Fibroblast of villous mesenchyme (primary cell): ENCODE measurements around the gene DST. TPM values are rescaled to one million over a fixed set of nuclear protein-coding genes. Genes with fewer than 3 reads are reported as not detected.

Experiments used
- DNase-seq: peaks from one replicate; pipeline ENCODE4 v3.0.0-alpha.2; 2010; ENCODE audit warnings: low read depth
- H3K4me3 ChIP-seq: 2 replicates; pipeline ENCODE4 v1.5.1; 2011; ENCODE audit warnings: low read depth, mild to moderate bottlenecking, low read length
- total RNA-seq: library from RNA; depleted of rRNA; stranded (reverse); fragments of >200 nt; gene quantifications from 2 replicates; pipeline ENCODE4 v1.2.3, GENCODE V29; 2012
- TF ChIP-seq, protein P1 (sequence below): IDR thresholded peaks from 2 replicates; pipeline ENCODE4 v1.5.1; 2012; ENCODE audit warnings: low read depth, mild to moderate bottlenecking, low read length; ENCODE audit not compliant: insufficient read depth

DST gene
- total RNA-seq, 1 donor: 509 TPM

DNA sequence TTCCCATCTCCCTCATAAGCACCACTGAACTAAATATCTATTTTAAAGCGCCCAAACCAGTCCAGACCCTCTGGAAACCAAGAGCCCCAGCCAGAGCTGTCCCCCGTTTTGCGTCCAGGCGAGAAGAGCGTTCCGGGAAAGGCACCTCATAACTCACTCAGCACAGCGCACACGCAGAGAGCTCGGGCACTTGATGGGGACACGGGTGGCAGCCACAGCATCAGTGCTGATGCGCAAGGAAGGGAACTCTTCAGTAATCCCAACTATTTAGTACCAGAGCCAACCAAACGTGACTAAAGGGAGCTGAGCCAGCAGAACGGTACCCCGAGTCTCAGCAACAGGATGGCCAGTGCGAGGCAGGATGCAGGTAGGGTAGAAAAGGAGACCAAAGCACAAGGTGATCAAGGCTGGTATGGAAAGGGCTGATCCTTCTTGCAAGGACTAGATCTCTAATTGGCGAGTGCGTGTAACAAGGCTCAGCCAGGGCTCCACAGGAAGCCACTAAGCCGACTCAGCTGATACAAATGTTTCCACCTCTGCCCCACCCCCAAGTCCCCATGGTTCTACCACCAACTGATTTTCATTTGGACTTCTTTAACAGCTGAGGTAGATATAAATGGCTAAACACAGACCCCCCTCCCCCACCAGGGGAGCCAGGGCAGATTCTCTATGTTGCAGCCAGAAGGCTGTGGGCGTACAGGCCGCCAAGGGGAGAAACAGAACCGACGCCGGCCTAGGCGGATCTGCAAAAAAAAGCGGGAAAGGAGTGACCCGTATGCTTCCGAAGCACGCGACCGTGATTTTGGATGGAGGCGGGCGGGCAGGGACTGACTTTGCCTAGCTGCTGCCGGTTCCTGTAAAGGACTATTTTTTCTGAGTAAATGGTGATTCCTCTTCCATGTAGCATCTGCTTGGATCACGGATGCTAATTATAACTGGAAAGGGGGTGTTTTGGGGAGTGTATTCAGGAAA is 211.8 kb downstream of the DST start:
- no peak overlapping the region for H3K4me3 ChIP-seq
- TF ChIP-seq, protein P1, sequence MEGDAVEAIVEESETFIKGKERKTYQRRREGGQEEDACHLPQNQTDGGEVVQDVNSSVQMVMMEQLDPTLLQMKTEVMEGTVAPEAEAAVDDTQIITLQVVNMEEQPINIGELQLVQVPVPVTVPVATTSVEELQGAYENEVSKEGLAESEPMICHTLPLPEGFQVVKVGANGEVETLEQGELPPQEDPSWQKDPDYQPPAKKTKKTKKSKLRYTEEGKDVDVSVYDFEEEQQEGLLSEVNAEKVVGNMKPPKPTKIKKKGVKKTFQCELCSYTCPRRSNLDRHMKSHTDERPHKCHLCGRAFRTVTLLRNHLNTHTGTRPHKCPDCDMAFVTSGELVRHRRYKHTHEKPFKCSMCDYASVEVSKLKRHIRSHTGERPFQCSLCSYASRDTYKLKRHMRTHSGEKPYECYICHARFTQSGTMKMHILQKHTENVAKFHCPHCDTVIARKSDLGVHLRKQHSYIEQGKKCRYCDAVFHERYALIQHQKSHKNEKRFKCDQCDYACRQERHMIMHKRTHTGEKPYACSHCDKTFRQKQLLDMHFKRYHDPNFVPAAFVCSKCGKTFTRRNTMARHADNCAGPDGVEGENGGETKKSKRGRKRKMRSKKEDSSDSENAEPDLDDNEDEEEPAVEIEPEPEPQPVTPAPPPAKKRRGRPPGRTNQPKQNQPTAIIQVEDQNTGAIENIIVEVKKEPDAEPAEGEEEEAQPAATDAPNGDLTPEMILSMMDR: no peak
- no peak for DNase-seq

DNA sequence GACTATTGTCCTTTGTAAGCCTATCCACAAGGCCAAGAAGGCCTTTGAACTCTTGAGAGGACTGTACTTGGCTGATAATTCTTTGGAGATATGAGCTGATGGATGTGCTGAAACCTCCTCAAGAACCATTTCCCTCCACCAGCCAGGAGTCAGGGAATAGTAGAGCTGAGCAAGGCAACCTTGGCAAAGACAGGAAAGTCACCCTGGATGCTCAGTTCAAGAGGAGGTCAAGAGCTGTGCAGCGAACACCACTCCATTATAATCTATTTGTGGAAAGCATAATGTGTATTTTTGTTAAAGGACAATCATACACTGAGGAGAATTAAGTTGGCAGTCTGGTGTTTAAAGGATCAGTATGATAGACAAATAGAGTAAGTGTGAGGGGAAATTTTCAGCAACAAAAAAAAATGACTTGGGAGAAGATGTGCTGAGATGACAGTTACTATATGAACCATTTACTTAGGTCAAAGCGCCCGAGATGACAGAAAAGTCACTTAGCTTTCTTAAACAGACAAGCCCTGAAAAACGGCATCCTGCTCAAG is 218.1 kb downstream of the DST start:
- DNase-seq: no peak
- TF ChIP-seq, protein P1: no peak
- no peak overlapping the region for H3K4me3 ChIP-seq

DNA sequence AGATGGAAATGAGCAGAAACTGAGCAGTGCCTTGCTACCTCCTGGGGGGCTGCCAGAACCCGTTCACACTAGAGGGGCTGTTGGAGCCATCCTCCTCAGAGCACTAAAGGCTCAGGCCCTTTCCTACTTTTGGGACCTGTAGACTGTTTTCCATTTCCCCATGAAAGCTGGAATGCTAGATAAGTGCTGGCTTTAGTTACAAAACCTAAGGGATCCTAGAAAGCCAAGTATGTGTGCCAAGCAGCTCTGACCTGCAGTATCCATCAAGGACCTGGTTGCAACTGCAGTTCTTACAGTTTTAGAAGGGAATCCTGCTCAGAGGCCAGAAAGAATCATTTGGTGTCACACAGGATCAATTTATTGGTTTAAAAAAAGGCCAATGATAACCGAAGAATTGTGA is 218.6 kb downstream of the DST start:
- no peak for DNase-seq
- no peak overlapping the region for H3K4me3 ChIP-seq
- TF ChIP-seq, protein P1: no peak

DNA sequence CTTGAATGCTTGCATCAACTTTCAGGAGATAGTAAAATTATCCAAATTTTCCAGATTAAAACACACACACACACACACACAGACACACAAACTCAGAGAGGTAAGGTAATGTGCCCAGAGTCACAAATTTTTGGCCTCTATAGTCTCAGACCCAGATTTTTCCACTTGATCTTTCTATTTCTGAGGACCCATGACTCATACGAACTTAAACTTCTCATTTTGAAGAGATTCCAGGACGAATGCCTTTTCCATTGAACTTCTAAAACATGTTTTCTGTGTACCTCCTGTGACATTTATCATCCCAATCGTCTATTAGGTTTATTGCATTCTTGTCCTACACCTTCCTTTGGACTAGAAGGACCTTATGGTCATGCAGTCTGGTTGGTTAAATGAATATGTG is 222.4 kb downstream of the DST start:
- H3K4me3 ChIP-seq: no peak overlapping the region
- TF ChIP-seq, protein P1: no peak
- no peak for DNase-seq

DNA sequence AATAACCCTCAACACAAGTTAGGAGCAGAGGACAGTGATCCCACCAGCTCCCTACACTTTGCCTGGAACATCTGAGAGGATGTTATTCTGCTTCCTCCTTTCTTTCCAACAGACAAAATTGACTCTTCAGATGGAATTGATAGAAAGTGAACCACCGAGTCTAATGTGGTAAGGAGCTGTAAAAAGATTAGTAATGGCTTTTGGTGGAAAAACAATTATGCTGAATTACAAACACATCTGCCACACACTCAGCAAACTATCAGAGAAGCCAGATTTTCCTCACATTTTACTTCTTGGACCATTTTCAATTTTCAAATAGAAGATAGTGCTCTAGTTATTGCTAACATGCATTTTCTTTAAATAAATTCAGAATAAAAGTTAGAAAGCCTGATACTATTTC is 223.5 kb downstream of the DST start:
- H3K4me3 ChIP-seq: no peak overlapping the region
- TF ChIP-seq, protein P1: no peak
- no peak for DNase-seq

DNA sequence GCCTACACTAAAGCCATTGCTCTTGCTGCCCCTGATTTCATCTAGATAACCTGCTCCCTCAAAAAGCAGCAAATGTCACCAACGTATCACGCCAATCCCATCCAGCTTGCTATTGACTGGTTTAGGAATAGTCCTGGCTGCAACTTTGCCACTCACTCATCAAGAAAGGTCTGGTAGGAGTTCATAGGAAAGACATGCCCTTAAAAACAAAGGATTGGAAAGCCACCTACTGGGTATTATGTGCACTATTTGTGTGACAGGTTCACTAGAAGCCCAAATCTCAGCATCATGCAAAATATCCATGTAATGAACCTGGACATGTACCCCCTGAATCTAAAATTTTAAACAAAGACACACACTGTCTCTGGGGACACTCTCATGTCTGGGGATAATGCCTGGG is 224.9 kb downstream of the DST start:
- TF ChIP-seq, protein P1: no peak
- no peak for DNase-seq
- no peak overlapping the region for H3K4me3 ChIP-seq
